ENCODE measurements around the gene LONRF2.

DNA sequence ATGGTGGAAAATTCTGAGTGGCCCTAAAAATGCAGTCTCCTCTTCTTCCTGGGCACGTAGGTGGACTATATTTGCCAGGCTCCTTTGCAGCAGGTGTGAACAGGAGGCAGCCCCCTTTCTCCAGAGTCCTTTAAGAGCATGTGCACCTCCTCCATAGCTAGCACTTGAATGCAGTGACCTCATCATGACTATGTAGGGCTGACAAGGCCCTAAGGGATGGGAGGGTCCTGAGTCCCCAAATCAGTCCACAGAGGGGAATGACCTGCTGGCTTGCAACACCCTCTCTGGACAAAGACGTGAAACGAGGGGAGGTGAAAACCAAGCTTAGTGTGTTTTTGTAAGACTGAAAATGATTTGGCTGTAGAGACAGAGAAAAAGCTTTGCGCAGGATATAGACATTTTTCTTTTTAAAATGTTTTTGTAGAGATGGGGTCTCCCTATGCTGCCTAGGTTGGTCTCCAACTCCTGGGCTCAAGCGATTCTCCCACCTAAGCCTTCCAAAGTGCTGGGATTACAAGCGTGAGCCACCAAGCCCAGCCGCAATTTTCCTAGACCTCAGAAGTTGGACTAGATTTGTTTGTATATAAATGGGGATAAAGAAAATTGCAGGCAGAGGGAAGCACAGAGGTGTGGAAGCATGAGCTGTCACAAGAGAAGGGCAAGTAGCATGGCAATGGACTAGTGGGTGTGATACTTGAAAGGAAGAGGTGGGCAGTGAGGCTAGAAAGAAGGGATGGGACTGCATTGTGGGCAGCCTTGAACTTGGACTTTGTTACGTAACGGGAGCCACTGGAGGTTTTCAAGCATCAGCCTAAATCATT, 28.8 kb downstream of the LONRF2 start:
- TF ChIP-seq, protein P1, sequence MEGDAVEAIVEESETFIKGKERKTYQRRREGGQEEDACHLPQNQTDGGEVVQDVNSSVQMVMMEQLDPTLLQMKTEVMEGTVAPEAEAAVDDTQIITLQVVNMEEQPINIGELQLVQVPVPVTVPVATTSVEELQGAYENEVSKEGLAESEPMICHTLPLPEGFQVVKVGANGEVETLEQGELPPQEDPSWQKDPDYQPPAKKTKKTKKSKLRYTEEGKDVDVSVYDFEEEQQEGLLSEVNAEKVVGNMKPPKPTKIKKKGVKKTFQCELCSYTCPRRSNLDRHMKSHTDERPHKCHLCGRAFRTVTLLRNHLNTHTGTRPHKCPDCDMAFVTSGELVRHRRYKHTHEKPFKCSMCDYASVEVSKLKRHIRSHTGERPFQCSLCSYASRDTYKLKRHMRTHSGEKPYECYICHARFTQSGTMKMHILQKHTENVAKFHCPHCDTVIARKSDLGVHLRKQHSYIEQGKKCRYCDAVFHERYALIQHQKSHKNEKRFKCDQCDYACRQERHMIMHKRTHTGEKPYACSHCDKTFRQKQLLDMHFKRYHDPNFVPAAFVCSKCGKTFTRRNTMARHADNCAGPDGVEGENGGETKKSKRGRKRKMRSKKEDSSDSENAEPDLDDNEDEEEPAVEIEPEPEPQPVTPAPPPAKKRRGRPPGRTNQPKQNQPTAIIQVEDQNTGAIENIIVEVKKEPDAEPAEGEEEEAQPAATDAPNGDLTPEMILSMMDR (IDR thresholded peaks at IDR 0.05), result no peak
- TF ChIP-seq POLR2A (IDR thresholded peaks at IDR 0.05; ENCODE audit: low read depth), result no peak
- no peak for TF ChIP-seq EP300 (IDR thresholded peaks at IDR 0.05)
- no peak for TF ChIP-seq POLR2AphosphoS5 (IDR thresholded peaks at IDR 0.05)

All from esophagus muscularis mucosa (tissue), 4 donors.